HCT116 (cell line): ENCODE data around the gene CFB. TPM values are rescaled to one million over a fixed set of nuclear protein-coding genes. Genes with fewer than 3 reads are reported as not detected.

Source experiments
- ATAC-seq: fragments of 200-7000 bp; cut with Tn5 transposase; 2 replicates; pipeline ENCODE4 v1.9.1; 2020; ENCODE audit warnings: mild to moderate bottlenecking, moderate library complexity
- BruUV-seq: library from RNA; stranded (reverse); fragments of 400-500 nt; replicated peaks from 2 replicates; lab custom pipeline; 2021; lab: Mats Ljungman, UMichigan
- CTCF ChIA-PET: fragments of 300-600 bp; sonication (Branson Sonifier 250); formaldehyde crosslinking; loops from one replicate; lab custom pipeline; 2021; ENCODE audit warnings: antibody characterized with exemption; lab: Charles Lee
- POLR2A ChIA-PET: fragments of 300-600, 350-600 bp; sonication (Branson Sonifier 250); formaldehyde crosslinking; loops from one replicate; lab custom pipeline; 2021; ENCODE audit warnings: antibody characterized with exemption; lab: Charles Lee
- RAD21 ChIA-PET, 2 experiments: fragments of 300-600 bp; sonication (Branson Sonifier 250); formaldehyde crosslinking; loops; one replicate each; lab custom pipeline; 2023; ENCODE audit warnings: low total read pairs in 2 of 2; ENCODE audit not compliant: uncharacterized antibody in 2 of 2, unreplicated experiment in 2 of 2, low non-redundant PET in 1 of 2; lab: Charles Lee
- DNase-seq: peaks from one replicate; pipeline ENCODE4 v3.0.0-alpha.2; 2010; ENCODE audit warnings: low read depth, low spot score
- H2AFZ ChIP-seq: fragments of 200-600 bp; shearing (Covaris generic), sonication (generic); 2 replicates; pipeline ENCODE4 v1.6.1; 2017; ENCODE audit warnings: low read depth, mixed run types, mixed read lengths, antibody characterized with exemption, low read length; ENCODE audit not compliant: poor library complexity, severe bottlenecking
- H3K27ac ChIP-seq: 2 replicates; pipeline ENCODE4 v1.5.1; 2012; ENCODE audit warnings: low read depth, low read length
- H3K27me3 ChIP-seq: fragments of 200-600 bp; sonication (generic); 2 replicates; pipeline ENCODE4 v1.6.1; 2016; ENCODE audit warnings: mixed run types, low read length, mixed read lengths; ENCODE audit not compliant: insufficient read depth
- H3K36me3 ChIP-seq, 2 experiments: fragments of 200-500 bp in 1 of 2; fragments of 200-600 bp in 1 of 2; sonication (Bioruptor generic) in 1 of 2; sonication (generic) in 1 of 2; 2 replicates each; pipeline versions ENCODE4 v1.5.1 to v1.6.1; 2014 to 2016; ENCODE audit warnings: low read length in 2 of 2, inconsistent platforms in 1 of 2, mixed read lengths in 1 of 2, mixed run types in 1 of 2; ENCODE audit not compliant: insufficient read depth in 2 of 2, control insufficient read depth in 1 of 2
- H3K4me1 ChIP-seq, 2 experiments: fragments of 200-600 bp in 1 of 2; sonication (generic) in 1 of 2; 2 replicates each; pipeline versions ENCODE4 v1.5.1 to v1.6.1; 2012 to 2017; ENCODE audit warnings: low read length in 2 of 2, inconsistent platforms in 1 of 2, mild to moderate bottlenecking in 1 of 2, mixed read lengths in 1 of 2, mixed run types in 1 of 2, moderate library complexity in 1 of 2; ENCODE audit not compliant: insufficient read depth in 2 of 2, control insufficient read depth in 1 of 2
- H3K4me2 ChIP-seq: fragments of 200-600 bp; sonication (generic); 2 replicates; pipeline ENCODE4 v1.6.1; 2017; ENCODE audit warnings: mixed run types, low read length, mixed read lengths
- H3K4me3 ChIP-seq, 2 experiments: fragments of 200-600 bp in 1 of 2; sonication (generic) in 1 of 2; replicated peaks in 1 of 2; 2 replicates each; pipeline ENCODE4 v1.5.1; 2011 to 2016; ENCODE audit warnings: low read length in 2 of 2, control low read depth in 1 of 2, low read depth in 1 of 2, mild to moderate bottlenecking in 1 of 2, mixed read lengths in 1 of 2, mixed run types in 1 of 2
- H3K79me2 ChIP-seq: fragments of 200-600 bp; sonication (generic); 2 replicates; pipeline ENCODE4 v1.6.1; 2017; ENCODE audit warnings: mild to moderate bottlenecking, mixed run types, low read length, moderate library complexity, mixed read lengths; ENCODE audit not compliant: insufficient read depth
- H3K9ac ChIP-seq: fragments of 200-600 bp; sonication (generic); 2 replicates; pipeline ENCODE4 v1.6.1; 2016; ENCODE audit warnings: low read length, mixed read lengths
- H3K9me2 ChIP-seq: fragments of 200-600 bp; sonication (generic), shearing (Covaris generic); 2 replicates; pipeline ENCODE4 v1.6.1; 2017; ENCODE audit warnings: mixed run types, mild to moderate bottlenecking, moderate library complexity; ENCODE audit not compliant: insufficient read depth
- H3K9me3 ChIP-seq, 2 experiments: fragments of 200-500 bp in 1 of 2; fragments of 200-600 bp in 1 of 2; sonication (Bioruptor generic) in 1 of 2; sonication (generic) in 1 of 2; 2 replicates each; pipeline ENCODE4 v1.6.1; 2014 to 2017; ENCODE audit warnings: low read length in 2 of 2, mixed read lengths in 2 of 2, inconsistent platforms in 1 of 2, low read depth in 1 of 2, mild to moderate bottlenecking in 1 of 2, mixed run types in 1 of 2, moderate library complexity in 1 of 2; ENCODE audit not compliant: control insufficient read depth in 1 of 2, insufficient read depth in 1 of 2
- H4K20me1 ChIP-seq: fragments of 200-600 bp; sonication (generic), shearing (Covaris generic); 2 replicates; pipeline ENCODE4 v1.6.1; 2017; ENCODE audit warnings: mixed run types, mild to moderate bottlenecking, moderate library complexity; ENCODE audit not compliant: insufficient read depth
- CTCF ChIP-seq, 3 experiments: fragments of 200-600 bp in 1 of 3; sonication (generic) in 1 of 3; IDR thresholded peaks in 2 of 3; conservative IDR thresholded peaks in 1 of 3; 2 replicates each; pipeline ENCODE4 v1.5.1; 2012 to 2017; ENCODE audit warnings: low read depth in 2 of 3, low read length in 2 of 3, antibody characterized with exemption in 1 of 3, borderline replicate concordance in 1 of 3, control low read depth in 1 of 3, mild to moderate bottlenecking in 1 of 3, mixed read lengths in 1 of 3, mixed run types in 1 of 3, moderate library complexity in 1 of 3; ENCODE audit not compliant: insufficient read depth in 1 of 3
- EGR1 ChIP-seq: IDR thresholded peaks from 2 replicates; pipeline ENCODE4 v1.6.1; 2012; ENCODE audit warnings: low read depth
- EZH2phosphoT487 ChIP-seq: fragments of 200-600 bp; IDR thresholded peaks from 2 replicates; pipeline ENCODE4 v1.6.1; 2018; ENCODE audit warnings: antibody characterized with exemption, borderline replicate concordance
- POLR2AphosphoS5 ChIP-seq: IDR thresholded peaks from 2 replicates; pipeline ENCODE4 v1.6.1; 2011; ENCODE audit warnings: mild to moderate bottlenecking, low read depth, low read length, moderate library complexity
- REST ChIP-seq: IDR thresholded peaks from 2 replicates; pipeline ENCODE4 v1.6.1; 2012; ENCODE audit warnings: low read depth
- YY1 ChIP-seq: IDR thresholded peaks from 2 replicates; pipeline ENCODE4 v1.6.1; 2011; ENCODE audit warnings: low read length, low read depth, moderate library complexity, mild to moderate bottlenecking; ENCODE audit not compliant: insufficient replicate concordance; ENCODE audit errors: extremely low read depth
- intact Hi-C: fragments of 100-400 bp; cut with micrococcal nuclease; formaldehyde crosslinking; loops from 2 replicates; pipeline ENCODE4 v1.10.0; 2022
- total RNA-seq: library from RNA; stranded (reverse); gene quantifications from one replicate; pipeline ENCODE4 v1.2.1, GENCODE V29; 2021; ENCODE audit not compliant: unreplicated experiment

The CFB gene
- total RNA-seq, 1 experiment from 2014 or later = 1.5 TPM

GRCh38 chr6:31911826-31912585 is 33.9 kb upstream of the CFB start:
- Histone ChIP-seq H3K9ac (peak overlapping the region; percentile 37), H3K4me3 (no peak overlapping the region), H3K27me3 (no peaks in the 10 kb centered on the region), H3K27ac (peak overlapping the region; percentile 72), H3K36me3 (no peaks in the 10 kb centered on the region), H3K4me2 (peak overlapping the region; percentile 65), H3K79me2 (no peaks in the 10 kb centered on the region), H4K20me1 (no peaks in the 10 kb centered on the region), H2AFZ (no peak overlapping the region), H3K4me1 (peaks cover 42 to 69% of the 10 kb centered on the region in 2 experiments), H3K9me3 (no peaks in the 10 kb centered on the region; a peak in 1 of 4 replicates), H3K9me2 (no peaks in the 10 kb centered on the region)
- TF ChIP-seq EZH2phosphoT487 = no peak
- TF ChIP-seq EGR1 = no peak
- TF ChIP-seq YY1 = no peak
- no peak for TF ChIP-seq REST
- TF ChIP-seq CTCF (IDR thresholded peaks at IDR 0.05 in 2 of 3, conservative IDR thresholded peaks at IDR 0.05 in 1 of 3; ENCODE audit: borderline replicate concordance in 1 of 3, insufficient read depth in 1 of 3, low read depth in 2 of 3, low read length in 2 of 3) = no peak
- TF ChIP-seq POLR2AphosphoS5 = no peak
- ChIA-PET POLR2A (no interaction called here), CTCF (no interaction called here), RAD21 (no interaction called here)
- DNase-seq (no peak), ATAC-seq (no peak)
- intact Hi-C loops = no loop called here
- BruUV-seq = no TSS peak
